Naive thymus-derived CD8-positive, alpha-beta T cell (primary cell): ENCODE measurements around the gene CCR3. TPM values are rescaled to one million over a fixed set of nuclear protein-coding genes. Genes with fewer than 3 reads are reported as not detected.

ENCODE experiments used
- ATAC-seq, 2 donors: fragments of 150-1000 bp; cut with Tn5 transposase in 1 of 2; sonication (Bioruptor Pico), chemical (Tn5 transposase) in 1 of 2; 1 replicate in 1 of 2; 2 replicates in 1 of 2; pipeline ENCODE4 v1.10.0; 2021; ENCODE audit warnings: mild to moderate bottlenecking in 2 of 2, moderate library complexity in 2 of 2
- POLR2A ChIA-PET: fragments of 350-600 bp; sonication (Branson Sonifier 250); formaldehyde crosslinking; loops from one replicate; lab custom pipeline; 2021; ENCODE audit warnings: antibody characterized with exemption; lab: Charles Lee
- DNase-seq, 10 donors: peaks; one replicate each; pipeline versions ENCODE4 v3.0.0 to v3.0.0-alpha.2; 2020 to 2022
- H3K27ac Mint-ChIP-seq, 10 donors: one replicate each; pipeline ENCODE4 v1.8.0; 2020 to 2022; ENCODE audit warnings: mild to moderate bottlenecking in 10 of 10, mixed read lengths in 10 of 10, moderate library complexity in 4 of 10, inconsistent platforms in 1 of 10
- H3K27me3 Mint-ChIP-seq, 5 donors: one replicate each; pipeline ENCODE4 v1.8.0; 2021 to 2022; ENCODE audit warnings: mixed read lengths in 5 of 5
- H3K36me3 Mint-ChIP-seq, 3 donors: one replicate each; pipeline ENCODE4 v1.8.0; 2020 to 2022; ENCODE audit warnings: mixed read lengths in 3 of 3, mild to moderate bottlenecking in 2 of 3, inconsistent platforms in 1 of 3
- H3K4me1 Mint-ChIP-seq, 4 donors: one replicate each; pipeline ENCODE4 v1.8.0; 2021 to 2022; ENCODE audit warnings: mixed read lengths in 4 of 4
- H3K4me3 Mint-ChIP-seq, 10 donors: one replicate each; pipeline ENCODE4 v1.8.0; 2020 to 2022; ENCODE audit warnings: mild to moderate bottlenecking in 10 of 10, mixed read lengths in 10 of 10, moderate library complexity in 6 of 10, inconsistent platforms in 1 of 10
- H3K9me3 Mint-ChIP-seq, 9 donors: one replicate each; pipeline ENCODE4 v1.8.0; 2020 to 2022; ENCODE audit warnings: mixed read lengths in 9 of 9, mild to moderate bottlenecking in 3 of 9, inconsistent platforms in 1 of 9, moderate library complexity in 1 of 9
- polyA plus RNA-seq, 3 donors: library from polyadenylated mRNA; unstranded; fragments of 300-500 nt; fragmentation: Illumina TruSeq; gene quantifications; one replicate each; pipeline ENCODE4 v1.2.3, GENCODE V29; 2021
- total RNA-seq, 8 experiments: library from RNA in 2 of 8; stranded (reverse) in 2 of 8; gene quantifications; one replicate each; pipeline ENCODE4 v1.2.3 and lab custom pipeline; 2021 to 2026

CCR3 gene
- total and polyA plus RNA-seq, 5 experiments from 2014 or later = not detected

DNA sequence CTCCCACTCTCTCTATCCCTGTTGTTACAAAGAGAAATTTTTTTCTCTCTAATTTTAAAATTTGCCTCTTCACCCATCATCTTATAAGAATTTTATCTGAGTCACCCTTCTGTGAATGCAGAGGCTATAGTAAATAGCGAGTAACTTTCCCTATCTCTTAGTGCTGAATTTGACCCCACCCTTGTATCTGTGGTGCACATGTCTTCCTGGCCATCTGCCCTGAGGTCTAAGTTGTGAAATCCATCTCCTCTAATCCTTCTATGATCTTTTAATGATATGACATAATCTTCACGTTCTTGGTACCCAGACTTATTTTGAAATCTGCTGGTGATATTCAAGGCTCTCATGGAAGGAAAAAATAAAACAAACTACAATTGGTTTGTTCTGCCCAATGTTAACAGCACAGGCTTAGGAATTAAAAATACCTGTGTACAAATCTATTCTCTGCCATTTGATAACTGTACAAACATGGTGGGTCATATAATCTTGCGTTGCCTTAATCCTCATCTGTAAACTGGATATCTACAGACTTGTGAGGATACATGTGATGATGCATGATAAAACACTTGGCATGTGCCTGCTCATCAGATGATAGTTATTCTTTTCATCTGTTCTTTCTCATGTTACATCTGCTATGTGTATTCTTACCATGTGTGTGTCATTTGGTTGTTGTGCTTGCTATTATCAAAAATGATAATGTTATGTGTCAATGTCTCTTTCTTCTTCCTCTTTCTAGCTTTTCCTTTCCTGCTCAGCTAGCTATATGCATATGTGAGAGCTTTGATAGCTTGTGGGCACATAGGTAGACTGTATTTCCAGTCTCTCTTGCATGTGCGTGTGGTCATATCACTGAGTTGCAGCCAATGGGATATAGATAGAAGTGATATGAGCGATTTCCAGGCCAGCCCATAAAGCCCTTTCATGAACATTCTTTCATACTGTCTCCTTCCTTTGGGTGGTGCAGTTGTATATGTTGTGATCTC, 13.7 kb upstream of the CCR3 start:
- H3K27ac Mint-ChIP-seq = no peak overlapping the region
- POLR2A ChIA-PET = no interaction called here
- peaks cover 0 to 6% (median 2%) of the 10 kb centered on the region in 3 donors for H3K36me3 Mint-ChIP-seq
- no peak for DNase-seq
- peaks cover 0 to 22% (median 0%) of the 10 kb centered on the region in 4 donors for H3K4me1 Mint-ChIP-seq
- peaks cover 3 to 26% (median 11%) of the 10 kb centered on the region in 5 donors for H3K27me3 Mint-ChIP-seq
- no peak for ATAC-seq
- no peak overlapping the region for H3K4me3 Mint-ChIP-seq
- peaks cover 0 to 11% (median 5%) of the 10 kb centered on the region in 9 donors for H3K9me3 Mint-ChIP-seq

DNA sequence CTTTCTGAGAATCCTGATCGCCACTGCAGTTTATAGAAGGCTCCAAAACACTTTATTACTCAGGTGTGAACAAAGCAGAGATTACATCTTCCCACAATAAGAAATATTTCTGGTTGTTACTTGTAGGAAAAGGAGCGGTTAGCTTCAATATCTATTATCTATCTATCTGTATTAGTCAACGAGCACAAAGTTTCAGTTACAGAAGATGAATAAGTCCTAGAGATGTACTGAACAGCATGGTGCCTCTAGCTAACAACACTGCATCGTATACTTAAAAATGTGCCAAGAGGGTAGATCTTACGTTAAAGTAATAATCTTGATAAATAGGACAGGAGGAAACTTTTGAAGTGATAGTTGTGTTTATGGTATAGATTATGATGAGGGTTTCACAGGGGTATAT, 10.9 kb upstream of the CCR3 start:
- Mint-ChIP-seq H3K4me3 (no peak overlapping the region), H3K27me3 (peaks cover 3 to 26% (median 8%) of the 10 kb centered on the region in 5 donors), H3K9me3 (peaks cover 0 to 7% (median 3%) of the 10 kb centered on the region in 9 donors), H3K36me3 (peaks cover 0 to 4% (median 2%) of the 10 kb centered on the region in 3 donors), H3K4me1 (peaks cover 0 to 20% (median under 1%) of the 10 kb centered on the region in 4 donors), H3K27ac (no peak overlapping the region)
- POLR2A ChIA-PET = no interaction called here
- DNase-seq (no peak), ATAC-seq (no peak)

DNA sequence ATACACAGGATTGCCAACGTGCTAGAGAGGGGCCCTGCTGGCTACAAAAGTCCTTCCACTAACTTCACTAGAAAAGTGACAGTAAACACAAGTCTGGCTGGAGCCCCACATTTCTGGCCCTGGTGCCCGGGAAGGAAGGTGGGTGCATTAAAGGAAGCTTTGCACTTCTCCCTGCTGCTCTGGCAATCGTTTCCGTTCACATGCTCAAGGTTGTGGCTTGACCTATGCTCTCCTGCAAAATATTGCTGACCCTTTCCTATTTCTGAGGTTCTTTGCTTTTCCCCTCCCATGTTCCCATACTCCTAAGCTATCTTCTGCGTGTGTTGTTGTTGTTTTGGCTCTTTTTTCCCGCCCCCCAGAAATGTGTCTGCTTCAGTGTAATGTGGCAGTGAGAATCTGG, 9.1 kb upstream of the CCR3 start:
- Mint-ChIP-seq H3K4me1 (peaks cover 0 to 24% (median under 1%) of the 10 kb centered on the region in 4 donors), H3K4me3 (no peak overlapping the region), H3K27ac (no peak overlapping the region), H3K27me3 (peaks cover 3 to 19% (median 5%) of the 10 kb centered on the region in 5 donors), H3K9me3 (no peaks in the 10 kb centered on the region), H3K36me3 (no peaks in the 10 kb centered on the region)
- POLR2A ChIA-PET = interaction anchor here (0.6 kb wide), 1 partner anchor 1062 kb away, joined by 3 read pairs; no protein-coding TSS in a partner anchor
- no peak for DNase-seq
- no peak for ATAC-seq

DNA sequence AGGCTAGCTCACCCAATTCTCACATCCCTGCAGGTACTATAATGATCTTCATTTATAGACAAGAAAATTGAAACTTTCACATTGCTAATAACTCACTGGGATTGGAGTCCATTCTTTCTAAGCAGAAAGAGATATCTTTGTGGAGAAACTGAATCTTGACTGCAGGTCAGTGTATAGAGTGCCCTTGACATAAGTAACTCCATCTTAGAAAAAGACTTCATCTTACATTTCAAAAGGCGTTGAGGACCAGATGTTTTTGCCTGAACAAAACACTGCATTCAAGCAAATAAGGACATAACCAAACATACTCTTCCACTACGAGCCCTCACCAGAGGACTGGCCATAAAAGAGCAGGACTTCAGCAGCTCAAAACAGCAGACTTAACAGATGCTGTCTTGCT, 6.8 kb upstream of the CCR3 start:
- Mint-ChIP-seq H3K4me3 (no peak overlapping the region), H3K9me3 (no peaks in the 10 kb centered on the region), H3K36me3 (no peaks in the 10 kb centered on the region), H3K4me1 (peaks cover 0 to 14% (median under 1%) of the 10 kb centered on the region in 4 donors), H3K27ac (no peak overlapping the region), H3K27me3 (peaks cover 0 to 7% (median 5%) of the 10 kb centered on the region in 5 donors)
- no peak for DNase-seq
- POLR2A ChIA-PET = interaction anchor here (0.9 kb wide), 1 partner anchor 31 kb away, joined by 3 read pairs; no protein-coding TSS in a partner anchor
- no peak for ATAC-seq

DNA sequence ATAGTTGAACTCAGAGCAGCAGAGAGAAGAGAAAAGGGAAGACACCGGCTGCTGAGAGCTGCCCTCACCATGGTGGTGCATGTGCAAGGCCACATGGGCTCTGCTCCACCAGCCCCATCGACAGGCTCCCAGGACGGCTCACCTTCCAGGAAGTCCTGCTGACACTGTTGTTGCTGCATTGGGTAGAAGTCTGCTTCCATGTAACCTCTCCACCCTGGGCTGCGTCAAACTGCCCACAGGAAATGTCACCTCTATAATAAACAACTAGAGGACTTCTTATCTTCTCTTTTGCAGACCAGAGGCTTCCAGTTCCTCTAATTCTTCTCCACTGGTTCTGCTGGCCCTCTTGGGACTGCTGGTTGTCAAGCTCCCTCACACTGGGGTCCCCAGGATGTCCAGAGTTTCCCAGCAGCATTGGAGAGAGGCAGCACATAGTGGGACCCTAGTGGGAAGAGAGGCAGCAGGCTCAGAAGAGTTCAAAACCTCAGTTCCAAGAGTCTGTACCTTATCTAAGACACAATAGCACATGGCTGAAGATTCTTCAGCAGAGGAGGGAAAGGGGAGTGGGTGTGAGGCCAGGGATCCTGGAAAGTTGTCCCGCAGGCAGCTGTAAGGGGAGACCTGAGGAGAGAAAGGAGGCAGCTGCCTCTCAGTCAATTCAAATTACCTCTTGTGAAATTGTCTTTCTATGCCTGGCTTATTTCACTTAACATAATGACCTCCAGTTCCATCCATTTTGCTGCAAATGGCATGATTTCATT, 5.8 kb upstream of the CCR3 start:
- no peak for ATAC-seq
- peak overlapping the region in 1 of 10 donors; percentile 28 for H3K4me3 Mint-ChIP-seq
- H3K9me3 Mint-ChIP-seq = no peaks in the 10 kb centered on the region
- H3K4me1 Mint-ChIP-seq = peaks cover 0 to 19% (median under 1%) of the 10 kb centered on the region in 4 donors
- peak overlapping the region in 1 of 10 donors; percentile 56 for H3K27ac Mint-ChIP-seq
- POLR2A ChIA-PET = no interaction called here
- DNase-seq = no peak
- no peaks in the 10 kb centered on the region for H3K36me3 Mint-ChIP-seq
- peaks cover 3 to 7% (median 4%) of the 10 kb centered on the region in 5 donors for H3K27me3 Mint-ChIP-seq

DNA sequence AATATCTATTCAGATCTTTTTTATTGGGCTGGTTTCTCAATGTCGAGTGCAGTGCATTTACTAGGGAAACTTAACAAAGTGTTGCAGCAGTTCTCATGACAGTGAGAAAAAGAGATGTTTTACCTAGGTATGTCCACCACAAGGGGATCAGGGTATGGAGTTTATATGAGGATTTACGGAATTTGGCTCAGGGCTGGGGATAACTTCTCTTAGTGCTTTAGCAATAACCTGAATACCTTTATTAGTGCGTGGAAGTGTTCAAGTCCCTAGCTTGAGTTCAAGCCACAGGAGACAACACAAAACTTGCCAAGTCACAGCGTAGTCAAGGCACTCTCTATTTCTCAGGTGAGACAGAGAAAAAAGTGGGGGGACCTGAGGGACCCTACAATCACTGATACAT, 3.9 kb upstream of the CCR3 start:
- no peaks in the 10 kb centered on the region for H3K36me3 Mint-ChIP-seq
- H3K9me3 Mint-ChIP-seq = no peaks in the 10 kb centered on the region
- H3K4me3 Mint-ChIP-seq = no peak overlapping the region
- ATAC-seq = no peak
- H3K27ac Mint-ChIP-seq = no peak overlapping the region
- H3K27me3 Mint-ChIP-seq = peaks cover 0 to 7% (median 2%) of the 10 kb centered on the region in 5 donors
- peaks cover 0 to 28% (median under 1%) of the 10 kb centered on the region in 4 donors for H3K4me1 Mint-ChIP-seq
- DNase-seq = no peak
- POLR2A ChIA-PET = no interaction called here

DNA sequence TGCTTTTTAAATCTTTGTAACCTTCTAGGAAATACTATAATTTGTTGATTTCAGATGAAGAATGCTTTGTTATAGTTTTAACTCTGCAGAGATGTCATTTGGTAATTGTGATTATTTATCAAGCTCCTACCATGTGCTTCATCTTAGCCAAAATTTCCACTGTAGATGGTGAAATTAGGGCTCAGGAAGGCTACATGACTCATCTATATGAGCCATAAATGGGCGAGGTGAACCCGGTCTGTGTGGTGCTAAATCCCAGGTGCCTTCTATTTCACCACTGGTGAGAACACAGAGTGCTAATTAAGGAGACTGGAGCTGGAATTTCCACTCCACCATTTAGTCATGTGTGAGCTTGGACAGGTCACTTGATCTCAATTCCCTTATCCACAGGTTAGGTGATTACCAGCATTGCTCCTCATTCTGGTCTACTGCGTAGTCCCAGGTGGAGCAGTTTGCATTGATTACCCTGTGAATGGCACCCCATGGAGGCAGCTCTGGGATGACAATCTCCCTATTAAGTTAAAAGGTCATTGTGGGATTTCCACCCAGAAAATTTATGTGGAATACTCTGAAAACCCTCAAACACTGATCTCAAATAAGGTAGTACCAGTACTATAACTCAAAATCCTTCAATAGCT, 2.8 kb upstream of the CCR3 start:
- Mint-ChIP-seq H3K4me3 (no peak overlapping the region), H3K36me3 (no peaks in the 10 kb centered on the region), H3K9me3 (no peaks in the 10 kb centered on the region), H3K27me3 (peaks cover 0 to 7% (median 0%) of the 10 kb centered on the region in 5 donors), H3K4me1 (peaks cover 0 to 28% (median under 1%) of the 10 kb centered on the region in 4 donors), H3K27ac (no peak overlapping the region)
- ATAC-seq (no peak), DNase-seq (no peak)
- POLR2A ChIA-PET = no interaction called here

DNA sequence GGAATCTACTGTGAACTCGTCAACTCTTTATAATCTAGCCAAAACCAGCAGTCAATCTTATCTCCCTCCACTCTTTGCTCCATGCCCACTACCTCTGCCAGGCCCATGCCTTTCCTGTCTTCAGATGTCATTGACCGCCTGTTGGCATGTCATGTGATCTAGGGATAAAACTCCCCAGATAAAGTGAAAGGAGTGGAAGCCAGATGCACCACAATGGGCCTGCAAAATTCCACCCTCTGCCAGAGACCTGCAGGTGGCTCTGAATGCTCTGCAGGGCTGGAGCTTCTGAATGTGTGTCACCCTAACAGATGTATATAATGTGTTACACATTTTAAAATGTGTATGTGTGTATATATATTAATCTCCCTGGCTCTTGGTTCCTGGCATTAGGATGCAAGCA, 2.3 kb upstream of the CCR3 start:
- Mint-ChIP-seq H3K27ac (no peak overlapping the region), H3K4me3 (no peak overlapping the region), H3K36me3 (no peaks in the 10 kb centered on the region), H3K4me1 (peaks cover 0 to 28% (median under 1%) of the 10 kb centered on the region in 4 donors), H3K27me3 (peaks cover 0 to 7% (median 0%) of the 10 kb centered on the region in 5 donors), H3K9me3 (no peaks in the 10 kb centered on the region)
- DNase-seq = no peak
- POLR2A ChIA-PET = no interaction called here
- ATAC-seq = no peak

DNA sequence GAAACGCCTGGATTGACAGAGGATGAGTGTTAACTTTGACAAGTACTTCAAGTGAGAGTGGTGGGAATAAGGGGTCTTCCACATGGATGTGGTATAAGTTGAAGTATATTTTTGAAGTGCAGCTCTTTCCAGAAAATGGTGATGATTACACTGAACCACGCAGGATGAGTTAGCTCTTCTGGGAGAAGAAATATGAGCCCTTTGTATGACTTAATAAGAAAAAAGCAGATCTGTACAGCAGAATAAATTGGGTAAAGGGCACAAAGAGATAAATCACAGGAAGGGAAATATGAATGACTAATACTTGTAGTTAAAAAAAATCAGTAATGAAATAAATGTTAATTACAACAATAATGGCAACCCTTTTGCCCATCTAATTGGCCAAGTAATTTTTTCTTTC, 1.3 kb downstream of the CCR3 start:
- DNase-seq = no peak
- ATAC-seq = no peak
- Mint-ChIP-seq H3K27me3 (peaks cover 0 to 7% (median 0%) of the 10 kb centered on the region in 5 donors), H3K4me1 (peaks cover 0 to 13% (median 0%) of the 10 kb centered on the region in 4 donors), H3K9me3 (no peaks in the 10 kb centered on the region), H3K36me3 (no peaks in the 10 kb centered on the region), H3K4me3 (no peak overlapping the region), H3K27ac (no peak overlapping the region)
- POLR2A ChIA-PET = no interaction called here

DNA sequence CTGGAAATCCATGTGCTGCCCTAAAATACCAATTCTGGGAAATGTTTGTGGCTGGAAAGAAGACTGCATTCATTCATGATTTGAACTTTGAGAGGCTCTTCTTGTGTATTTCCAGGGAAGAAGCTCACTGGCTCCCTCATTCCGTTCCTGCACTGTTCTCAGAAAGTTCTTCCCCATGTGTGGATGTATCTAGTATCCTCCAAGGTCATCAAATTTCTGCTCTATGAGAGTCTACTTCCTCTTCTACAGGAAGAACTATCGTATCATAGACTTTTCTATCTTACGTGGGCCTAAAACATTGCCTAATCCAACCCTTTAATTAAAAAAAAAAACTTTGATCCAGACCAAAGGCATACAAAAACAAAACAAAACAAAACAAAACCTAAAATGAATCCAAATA, 2.9 kb downstream of the CCR3 start:
- POLR2A ChIA-PET = no interaction called here
- ATAC-seq = no peak
- H3K27me3 Mint-ChIP-seq = peaks cover 0 to 7% (median 0%) of the 10 kb centered on the region in 5 donors
- no peak overlapping the region for H3K4me3 Mint-ChIP-seq
- H3K27ac Mint-ChIP-seq = no peak overlapping the region
- H3K9me3 Mint-ChIP-seq = no peaks in the 10 kb centered on the region
- peaks cover 0 to 13% (median 0%) of the 10 kb centered on the region in 4 donors for H3K4me1 Mint-ChIP-seq
- no peak for DNase-seq
- no peaks in the 10 kb centered on the region for H3K36me3 Mint-ChIP-seq

DNA sequence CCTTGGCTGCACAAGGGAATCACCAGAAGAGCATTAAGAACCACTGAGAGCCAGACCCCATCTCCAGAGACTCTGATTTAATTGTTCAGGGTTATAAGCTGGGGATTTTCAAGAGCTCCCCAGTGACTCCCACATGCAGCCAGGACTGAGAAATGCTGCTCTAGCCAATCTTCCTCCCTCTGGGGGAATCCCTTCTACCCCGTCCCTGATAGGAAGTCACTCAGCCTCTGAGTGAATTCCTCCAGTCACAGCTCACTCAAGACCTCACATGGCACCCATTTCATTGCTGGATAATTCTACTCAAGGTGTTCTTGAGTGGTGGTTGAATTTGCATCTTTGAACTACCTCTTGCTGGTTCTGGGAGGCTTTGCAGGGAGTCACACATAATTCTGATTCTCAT, 10.7 kb downstream of the CCR3 start:
- no peak for DNase-seq
- POLR2A ChIA-PET = no interaction called here
- H3K4me1 Mint-ChIP-seq = no peaks in the 10 kb centered on the region
- H3K27me3 Mint-ChIP-seq = peaks cover 0 to 14% (median 3%) of the 10 kb centered on the region in 5 donors
- ATAC-seq = no peak
- H3K27ac Mint-ChIP-seq = peak overlapping the region in 1 of 10 donors; percentile 34
- peaks cover 0 to 2% (median 0%) of the 10 kb centered on the region in 9 donors for H3K9me3 Mint-ChIP-seq
- H3K4me3 Mint-ChIP-seq = no peak overlapping the region
- H3K36me3 Mint-ChIP-seq = peaks cover 0 to 6% (median 6%) of the 10 kb centered on the region in 3 donors

DNA sequence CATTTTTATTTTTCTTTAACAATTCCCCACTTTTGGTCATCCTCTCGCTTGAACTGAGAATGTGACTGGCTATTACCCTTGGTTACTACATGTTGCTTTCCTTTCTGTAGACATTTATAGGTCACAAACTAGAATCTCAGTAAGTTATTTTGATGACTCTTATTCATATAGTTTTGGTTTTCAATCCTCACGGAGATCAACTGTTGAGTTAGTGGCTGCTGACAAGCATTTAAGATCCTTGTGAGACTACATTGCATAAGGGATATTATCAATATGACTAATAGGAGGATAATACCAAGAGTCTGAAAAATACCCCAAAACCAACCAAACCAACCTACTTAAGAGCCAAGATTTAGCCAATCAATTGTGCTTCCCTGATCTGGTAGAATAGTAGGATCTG, 16.3 kb downstream of the CCR3 start:
- POLR2A ChIA-PET = no interaction called here
- Mint-ChIP-seq H3K4me3 (no peak overlapping the region), H3K4me1 (peaks cover 0 to 6% (median under 1%) of the 10 kb centered on the region in 4 donors), H3K27me3 (peaks cover 0 to 4% (median 0%) of the 10 kb centered on the region in 5 donors), H3K27ac (no peak overlapping the region), H3K36me3 (peaks cover 0 to 18% (median 14%) of the 10 kb centered on the region in 3 donors), H3K9me3 (peaks cover 2 to 20% (median 8%) of the 10 kb centered on the region in 9 donors)
- ATAC-seq (no peak), DNase-seq (no peak)
